ENCODE measurements around the gene SYNE1.

Gene SYNE1

GRCh38 chr6:152312434-152312833, 324.7 kb downstream of the SYNE1 start:
- Histone ChIP-seq H3K27ac (no peak overlapping the region), H3K27me3 (no peaks in the 10 kb centered on the region), H3K9ac (no peak overlapping the region), H3K36me3 (no peaks in the 10 kb centered on the region), H3K4me2 (no peak overlapping the region), H3K4me1 (peaks cover 12 to 48% (median 20%) of the 10 kb centered on the region in 10 experiments; a peak in 17 of 20 replicates), H4K20me1 (no peaks in the 10 kb centered on the region), H3K4me3 (no peak overlapping the region), H3K9me3 (replicated peaks in 1 of 11) (no peaks in the 10 kb centered on the region)
- no peak for TF ChIP-seq Cebpa-rat (IDR thresholded peaks at IDR 0.05)

- H3K4me1 ChIP-seq = peaks cover 4 to 31% (median 12%) of the 10 kb centered on the region in 10 experiments; a peak in 17 of 20 replicates
- no peaks in the 10 kb centered on the region for H3K27me3 ChIP-seq
- peak overlapping the region in 1 of 11 experiments; percentile 10; a peak in 1 of 22 replicates for H3K4me2 ChIP-seq
- no peaks in the 10 kb centered on the region for H4K20me1 ChIP-seq
- H3K4me3 ChIP-seq = no peak overlapping the region
- no peak overlapping the region for H3K9ac ChIP-seq
- no peak for TF ChIP-seq Cebpa-rat (IDR thresholded peaks at IDR 0.05)
- H3K27ac ChIP-seq = no peak overlapping the region
- no peaks in the 10 kb centered on the region for H3K36me3 ChIP-seq
- H3K9me3 ChIP-seq (replicated peaks in 1 of 11) = no peaks in the 10 kb centered on the region
Measured at GRCh38 chr6:152310371-152310954, 326.7 kb downstream of the SYNE1 start.

GRCh38 chr6:152309648-152310047, 327.5 kb downstream of the SYNE1 start:
- Histone ChIP-seq H3K9ac (no peak overlapping the region), H3K4me2 (peak overlapping the region in 7 of 11 experiments; percentile 10 to 37 (median 28); a peak in 8 of 22 replicates), H3K4me1 (peaks cover 3 to 27% (median 9%) of the 10 kb centered on the region in 10 experiments; a peak in 16 of 20 replicates), H3K27ac (no peak overlapping the region), H4K20me1 (no peaks in the 10 kb centered on the region), H3K9me3 (replicated peaks in 1 of 11) (no peaks in the 10 kb centered on the region), H3K4me3 (no peak overlapping the region), H3K36me3 (no peaks in the 10 kb centered on the region), H3K27me3 (no peaks in the 10 kb centered on the region)
- no peak for TF ChIP-seq Cebpa-rat (IDR thresholded peaks at IDR 0.05)

- Histone ChIP-seq H3K9me3 (replicated peaks in 1 of 11) (no peaks in the 10 kb centered on the region), H3K27ac (no peak overlapping the region), H3K4me3 (no peak overlapping the region), H3K4me2 (no peak overlapping the region; a peak in 1 of 22 replicates), H3K27me3 (no peaks in the 10 kb centered on the region), H4K20me1 (no peaks in the 10 kb centered on the region), H3K4me1 (peaks cover 3 to 21% (median 8%) of the 10 kb centered on the region in 10 experiments; a peak in 16 of 20 replicates), H3K36me3 (no peaks in the 10 kb centered on the region), H3K9ac (no peak overlapping the region)
- no peak for TF ChIP-seq Cebpa-rat (IDR thresholded peaks at IDR 0.05)
Measured at GRCh38 chr6:152309006-152309405, 328.2 kb downstream of the SYNE1 start.

- Histone ChIP-seq H3K9ac (no peak overlapping the region), H3K9me3 (replicated peaks in 1 of 11) (no peaks in the 10 kb centered on the region), H3K27ac (no peak overlapping the region), H3K4me1 (peaks cover 3 to 14% (median 7%) of the 10 kb centered on the region in 10 experiments; a peak in 14 of 20 replicates), H3K27me3 (no peaks in the 10 kb centered on the region), H3K4me2 (no peak overlapping the region), H4K20me1 (no peaks in the 10 kb centered on the region), H3K4me3 (no peak overlapping the region), H3K36me3 (no peaks in the 10 kb centered on the region)
- no peak for TF ChIP-seq Cebpa-rat (IDR thresholded peaks at IDR 0.05)
Measured at GRCh38 chr6:152308306-152308705, 328.9 kb downstream of the SYNE1 start.

GRCh38 chr6:152305672-152306071, 331.5 kb downstream of the SYNE1 start:
- Histone ChIP-seq H4K20me1 (no peaks in the 10 kb centered on the region), H3K9me3 (replicated peaks in 1 of 11) (no peaks in the 10 kb centered on the region), H3K4me1 (peaks cover 8 to 24% (median 15%) of the 10 kb centered on the region in 10 experiments), H3K9ac (no peak overlapping the region), H3K36me3 (no peaks in the 10 kb centered on the region), H3K27ac (no peak overlapping the region; a peak in 1 of 22 replicates), H3K27me3 (no peaks in the 10 kb centered on the region), H3K4me3 (no peak overlapping the region), H3K4me2 (no peak overlapping the region; a peak in 1 of 22 replicates)
- TF ChIP-seq Cebpa-rat (IDR thresholded peaks at IDR 0.05) = no peak

- Histone ChIP-seq H3K27me3 (no peaks in the 10 kb centered on the region), H3K9me3 (replicated peaks in 1 of 11) (no peaks in the 10 kb centered on the region), H3K4me2 (peak overlapping the region; percentile 63 to 96 (median 86)), H3K4me1 (peaks cover 32 to 51% (median 42%) of the 10 kb centered on the region in 10 experiments), H3K36me3 (no peaks in the 10 kb centered on the region), H4K20me1 (no peaks in the 10 kb centered on the region), H3K9ac (peak overlapping the region; percentile 76 to 93 (median 84)), H3K4me3 (peak overlapping the region; percentile 65 to 79 (median 72)), H3K27ac (peak overlapping the region; percentile 70 to 90 (median 83))
- 0 out of 22 replicates have a peak, but pooled peaks of 1 of the 11 experiments have one; percentile 1 for TF ChIP-seq Cebpa-rat (IDR thresholded peaks at IDR 0.05)
Measured at GRCh38 chr6:152301765-152302568, 335.2 kb downstream of the SYNE1 start.

- Histone ChIP-seq H4K20me1 (peaks cover 0 to 6% (median 0%) of the 10 kb centered on the region in 11 experiments; a peak in 1 of 22 replicates), H3K9me3 (replicated peaks in 1 of 11) (no peaks in the 10 kb centered on the region), H3K27me3 (no peaks in the 10 kb centered on the region), H3K4me3 (peak overlapping the region; percentile 65 to 79 (median 72)), H3K4me2 (peak overlapping the region; percentile 63 to 96 (median 86)), H3K36me3 (no peaks in the 10 kb centered on the region), H3K4me1 (peaks cover 39 to 59% (median 50%) of the 10 kb centered on the region in 10 experiments), H3K27ac (peak overlapping the region; percentile 70 to 90 (median 83)), H3K9ac (peak overlapping the region; percentile 76 to 93 (median 84))
- TF ChIP-seq Cebpa-rat (IDR thresholded peaks at IDR 0.05) = peak in 2 of 11 experiments; percentile 43 to 48; a peak in 3 of 22 replicates
Measured at GRCh38 chr6:152301021-152301764, 336.0 kb downstream of the SYNE1 start.

Measured in BLaER1 treated with 17β-estradiol and CSF1 and Interleukin-3, amounts not matched to agents 10 nM and 100 nM (cell line).